Activated CD4-positive, alpha-beta memory T cell treated with anti-CD3 and anti-CD28 coated beads for 36 hours (primary cell): ENCODE results near the gene NCBP2L. TPM values are rescaled to one million over a fixed set of nuclear protein-coding genes. Genes with fewer than 3 reads are reported as not detected.

Experiments used
- total RNA-seq, 2 experiments: library from RNA; stranded (reverse); gene quantifications; one replicate each; pipeline ENCODE4 v1.2.3, GENCODE V29; 2021

Gene NCBP2L
- total RNA-seq, 2 experiments from 2014 or later: not detected

Other genes starting within 250 kb of the NCBP2L start
- 100 to 1,000 TPM; 132 to 141 TPM for gene PRPS1, start 149.2 kb upstream of the NCBP2L start, total RNA-seq
- 10 to 100 TPM; 26.0 to 28.2 TPM for gene TSC22D3, start 1.9 kb upstream of the NCBP2L start, total RNA-seq
- 1 to 10 TPM; 9.0 to 9.7 TPM for gene MID2, start 48.1 kb downstream of the NCBP2L start, total RNA-seq
- not detected for gene TEX13B, start 204.6 kb downstream of the NCBP2L start, total RNA-seq